Panc1 (cell line): ENCODE results near the gene PLD1. TPM values are rescaled to one million over a fixed set of nuclear protein-coding genes. Genes with fewer than 3 reads are reported as not detected.

Experiments
- ATAC-seq: fragments of 200-7000 bp; cut with Tn5 transposase; 2 replicates; pipeline ENCODE4 v1.9.1; 2020; ENCODE audit warnings: mild to moderate bottlenecking, moderate library complexity
- BruUV-seq: library from RNA; stranded (reverse); fragments of 400-500 nt; replicated peaks from 2 replicates; lab custom pipeline; 2021; lab: Mats Ljungman, UMichigan
- CTCF ChIA-PET: fragments of 300-600 bp; sonication (Branson Sonifier 250); formaldehyde crosslinking; loops from one replicate; lab custom pipeline; 2022; ENCODE audit warnings: antibody characterized with exemption; lab: Charles Lee
- POLR2A ChIA-PET: fragments of 300-600 bp; sonication (Branson Sonifier 250); formaldehyde crosslinking; loops from one replicate; lab custom pipeline; 2022; ENCODE audit warnings: antibody characterized with exemption; lab: Charles Lee
- DNase-seq: peaks from one replicate; pipeline ENCODE4 v3.0.0-alpha.2; 2010; ENCODE audit warnings: low read depth, low spot score
- H3K27ac ChIP-seq: 2 replicates; pipeline ENCODE4 v1.5.1; 2011; ENCODE audit warnings: mild to moderate bottlenecking, low read length, inconsistent platforms
- H3K27me3 ChIP-seq: fragments of 200-500 bp; sonication (Bioruptor generic); 2 replicates; pipeline ENCODE4 v1.6.0; 2014; ENCODE audit warnings: low read length, inconsistent platforms; ENCODE audit not compliant: control insufficient read depth, insufficient read depth
- H3K36me3 ChIP-seq: fragments of 200-500 bp; sonication (Bioruptor generic); 2 replicates; pipeline ENCODE4 v1.5.1; 2014; ENCODE audit warnings: inconsistent platforms, mild to moderate bottlenecking, low read length, moderate library complexity; ENCODE audit not compliant: control insufficient read depth, insufficient read depth
- H3K4me1 ChIP-seq: 2 replicates; pipeline ENCODE4 v1.5.1; 2011; ENCODE audit warnings: inconsistent platforms, mild to moderate bottlenecking, low read length, moderate library complexity; ENCODE audit not compliant: control insufficient read depth, insufficient read depth
- H3K4me3 ChIP-seq, 2 experiments: 2 replicates each; pipeline ENCODE4 v1.5.1; 2011 to 2012; ENCODE audit warnings: low read depth in 2 of 2, low read length in 2 of 2, mild to moderate bottlenecking in 2 of 2, inconsistent platforms in 1 of 2, moderate library complexity in 1 of 2
- H3K9me3 ChIP-seq: fragments of 200-500 bp; sonication (Bioruptor generic); 2 replicates; pipeline ENCODE4 v1.5.1; 2014; ENCODE audit warnings: low read depth, mild to moderate bottlenecking, inconsistent platforms, low read length, moderate library complexity; ENCODE audit not compliant: control insufficient read depth, insufficient read depth
- POLR2AphosphoS5 ChIP-seq: IDR thresholded peaks from 2 replicates; pipeline ENCODE4 v1.6.1; 2012; ENCODE audit warnings: mild to moderate bottlenecking, low read depth, low read length, moderate library complexity
- SIN3A ChIP-seq: IDR thresholded peaks from 2 replicates; pipeline ENCODE4 v1.6.1; 2012; ENCODE audit warnings: low read depth, mild to moderate bottlenecking, low read length, moderate library complexity, borderline replicate concordance; ENCODE audit not compliant: insufficient read depth
- TCF7L2 ChIP-seq: IDR thresholded peaks from 2 replicates; pipeline ENCODE4 v1.6.1; 2011; ENCODE audit warnings: mild to moderate bottlenecking, low read depth, low read length, inconsistent platforms
- in situ Hi-C: cut with HindIII; loops from 2 replicates; pipeline ENCODE4 v1.10.0; 2016; ENCODE audit warnings: low sequenced_read_pairs, low pct_unique_long_range_greater_than_20kb
- intact Hi-C: fragments of 100-400 bp; cut with micrococcal nuclease; formaldehyde crosslinking; loops from one replicate; pipeline ENCODE4 v1.10.0; 2022; ENCODE audit not compliant: unreplicated experiment
- total RNA-seq: library from RNA; stranded (reverse); gene quantifications from one replicate; pipeline ENCODE4 v1.2.1, GENCODE V29; 2021; ENCODE audit not compliant: unreplicated experiment
- TF ChIP-seq, protein P1 (sequence below): fragments of 450-650 bp; IDR thresholded peaks from 2 replicates; pipeline ENCODE4 v1.5.1; 2017; ENCODE audit warnings: mild to moderate bottlenecking
- TF ChIP-seq, protein P2 (sequence below), 2 experiments: IDR thresholded peaks; 2 replicates each; pipeline ENCODE4 v1.6.1; 2011 to 2012; ENCODE audit warnings: low read depth in 2 of 2, control low read depth in 1 of 2, low read length in 1 of 2, mild to moderate bottlenecking in 1 of 2, moderate library complexity in 1 of 2; ENCODE audit not compliant: insufficient read depth in 1 of 2

Gene PLD1
- total RNA-seq, 1 experiment from 2014 or later = 20.6 TPM

DNA sequence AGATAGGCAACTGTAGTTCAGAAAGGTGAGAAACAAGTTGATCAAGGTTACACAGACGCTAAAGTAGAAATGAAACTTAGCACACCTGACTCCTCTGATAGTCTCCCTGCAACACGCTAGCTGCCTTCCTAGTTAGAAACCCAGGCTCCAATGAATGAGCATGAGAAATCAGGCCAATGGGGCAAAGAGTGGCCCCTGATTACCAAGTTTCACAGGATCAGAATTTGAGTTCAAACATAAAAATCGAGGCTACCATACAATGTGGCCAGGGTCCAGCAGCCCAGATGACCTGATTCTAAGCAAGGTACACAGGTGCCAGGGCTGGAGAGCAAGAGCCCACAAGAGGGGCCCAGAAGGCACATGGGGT is 7.7 kb downstream of the PLD1 start:
- ATAC-seq = no peak
- intact Hi-C loops (no loop called here), in situ Hi-C loops (no loop called here)
- H3K27ac ChIP-seq = peak overlapping the region; percentile 72
- no peaks in the 10 kb centered on the region for H3K27me3 ChIP-seq
- H3K36me3 ChIP-seq = no peaks in the 10 kb centered on the region
- TF ChIP-seq, protein P1, sequence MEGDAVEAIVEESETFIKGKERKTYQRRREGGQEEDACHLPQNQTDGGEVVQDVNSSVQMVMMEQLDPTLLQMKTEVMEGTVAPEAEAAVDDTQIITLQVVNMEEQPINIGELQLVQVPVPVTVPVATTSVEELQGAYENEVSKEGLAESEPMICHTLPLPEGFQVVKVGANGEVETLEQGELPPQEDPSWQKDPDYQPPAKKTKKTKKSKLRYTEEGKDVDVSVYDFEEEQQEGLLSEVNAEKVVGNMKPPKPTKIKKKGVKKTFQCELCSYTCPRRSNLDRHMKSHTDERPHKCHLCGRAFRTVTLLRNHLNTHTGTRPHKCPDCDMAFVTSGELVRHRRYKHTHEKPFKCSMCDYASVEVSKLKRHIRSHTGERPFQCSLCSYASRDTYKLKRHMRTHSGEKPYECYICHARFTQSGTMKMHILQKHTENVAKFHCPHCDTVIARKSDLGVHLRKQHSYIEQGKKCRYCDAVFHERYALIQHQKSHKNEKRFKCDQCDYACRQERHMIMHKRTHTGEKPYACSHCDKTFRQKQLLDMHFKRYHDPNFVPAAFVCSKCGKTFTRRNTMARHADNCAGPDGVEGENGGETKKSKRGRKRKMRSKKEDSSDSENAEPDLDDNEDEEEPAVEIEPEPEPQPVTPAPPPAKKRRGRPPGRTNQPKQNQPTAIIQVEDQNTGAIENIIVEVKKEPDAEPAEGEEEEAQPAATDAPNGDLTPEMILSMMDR = no peak
- TF ChIP-seq TCF7L2 (no peak), POLR2AphosphoS5 (no peak), SIN3A (no peak)
- TF ChIP-seq, protein P2, sequence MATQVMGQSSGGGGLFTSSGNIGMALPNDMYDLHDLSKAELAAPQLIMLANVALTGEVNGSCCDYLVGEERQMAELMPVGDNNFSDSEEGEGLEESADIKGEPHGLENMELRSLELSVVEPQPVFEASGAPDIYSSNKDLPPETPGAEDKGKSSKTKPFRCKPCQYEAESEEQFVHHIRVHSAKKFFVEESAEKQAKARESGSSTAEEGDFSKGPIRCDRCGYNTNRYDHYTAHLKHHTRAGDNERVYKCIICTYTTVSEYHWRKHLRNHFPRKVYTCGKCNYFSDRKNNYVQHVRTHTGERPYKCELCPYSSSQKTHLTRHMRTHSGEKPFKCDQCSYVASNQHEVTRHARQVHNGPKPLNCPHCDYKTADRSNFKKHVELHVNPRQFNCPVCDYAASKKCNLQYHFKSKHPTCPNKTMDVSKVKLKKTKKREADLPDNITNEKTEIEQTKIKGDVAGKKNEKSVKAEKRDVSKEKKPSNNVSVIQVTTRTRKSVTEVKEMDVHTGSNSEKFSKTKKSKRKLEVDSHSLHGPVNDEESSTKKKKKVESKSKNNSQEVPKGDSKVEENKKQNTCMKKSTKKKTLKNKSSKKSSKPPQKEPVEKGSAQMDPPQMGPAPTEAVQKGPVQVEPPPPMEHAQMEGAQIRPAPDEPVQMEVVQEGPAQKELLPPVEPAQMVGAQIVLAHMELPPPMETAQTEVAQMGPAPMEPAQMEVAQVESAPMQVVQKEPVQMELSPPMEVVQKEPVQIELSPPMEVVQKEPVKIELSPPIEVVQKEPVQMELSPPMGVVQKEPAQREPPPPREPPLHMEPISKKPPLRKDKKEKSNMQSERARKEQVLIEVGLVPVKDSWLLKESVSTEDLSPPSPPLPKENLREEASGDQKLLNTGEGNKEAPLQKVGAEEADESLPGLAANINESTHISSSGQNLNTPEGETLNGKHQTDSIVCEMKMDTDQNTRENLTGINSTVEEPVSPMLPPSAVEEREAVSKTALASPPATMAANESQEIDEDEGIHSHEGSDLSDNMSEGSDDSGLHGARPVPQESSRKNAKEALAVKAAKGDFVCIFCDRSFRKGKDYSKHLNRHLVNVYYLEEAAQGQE (IDR thresholded peaks at IDR 0.05; ENCODE audit: insufficient read depth in 1 of 2, low read depth in 2 of 2, low read length in 1 of 2) = no peak
- peaks cover 77% of the 10 kb centered on the region for H3K4me1 ChIP-seq
- CTCF ChIA-PET = no interaction called here
- H3K9me3 ChIP-seq = no peaks in the 10 kb centered on the region
- DNase-seq = no peak
- POLR2A ChIA-PET = no interaction called here
- no peak overlapping the region for H3K4me3 ChIP-seq
- BruUV-seq = no TSS peak

DNA sequence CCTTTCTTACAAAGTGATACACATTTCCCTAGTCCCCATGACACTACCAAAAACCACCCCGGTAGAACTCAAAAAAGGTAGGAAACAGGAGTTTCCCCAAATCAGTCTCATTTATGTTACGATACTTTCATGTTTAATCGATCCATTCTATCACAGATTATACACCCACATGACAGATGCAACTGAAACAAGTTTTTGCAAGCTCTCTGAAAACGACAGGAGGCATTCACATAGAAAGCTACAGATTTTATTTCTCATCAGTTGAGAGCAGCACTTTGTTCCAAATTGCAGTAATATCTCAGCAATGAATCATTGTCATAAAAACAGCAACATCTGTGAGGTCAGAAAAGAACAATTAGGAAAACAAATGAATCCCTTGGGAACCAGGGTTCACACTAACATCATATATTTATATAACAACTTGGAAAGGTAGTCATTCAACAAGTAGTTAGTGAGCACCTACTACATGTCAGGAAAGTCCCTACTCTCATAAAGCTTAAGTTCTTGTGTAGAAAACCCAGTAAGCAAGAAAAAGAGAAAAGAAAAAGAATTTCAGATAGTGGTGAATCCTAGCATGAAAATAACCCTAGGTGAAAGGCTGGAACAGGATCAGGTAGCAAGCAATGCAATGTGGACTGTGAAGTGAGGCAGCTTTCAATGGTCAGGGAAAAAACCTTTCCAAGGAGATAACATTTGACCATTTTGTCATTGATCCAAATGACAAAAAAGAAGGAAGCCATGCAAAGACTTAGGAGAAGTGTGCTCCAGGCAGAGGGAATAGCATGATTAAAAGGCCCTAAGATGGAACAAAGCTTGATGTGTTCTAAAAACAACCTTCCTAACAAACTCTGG is 8.3 kb downstream of the PLD1 start:
- no TSS peak for BruUV-seq
- Histone ChIP-seq H3K36me3 (no peaks in the 10 kb centered on the region), H3K4me1 (peaks cover 76% of the 10 kb centered on the region), H3K4me3 (no peak overlapping the region), H3K9me3 (no peaks in the 10 kb centered on the region), H3K27me3 (no peaks in the 10 kb centered on the region), H3K27ac (peak overlapping the region; percentile 72)
- TF ChIP-seq, protein P2 (IDR thresholded peaks at IDR 0.05; ENCODE audit: insufficient read depth in 1 of 2, low read depth in 2 of 2, low read length in 1 of 2) = 0 out of 4 replicates have a peak, but pooled peaks of 1 of the 2 experiments have one; percentile 32
- TF ChIP-seq TCF7L2 = peak; percentile 59; the same call in 1 of the 2 replicates
- no peak for TF ChIP-seq SIN3A
- intact Hi-C loops (no loop called here), in situ Hi-C loops (no loop called here)
- peak; percentile 65 for ATAC-seq
- DNase-seq = peak; percentile 76
- POLR2A ChIA-PET = interaction anchor here (0.6 kb wide), 1 partner anchor 240 kb away, joined by 3 read pairs; no protein-coding TSS in a partner anchor
- CTCF ChIA-PET = no interaction called here
